DOHH2 (cell line): Measurements from ENCODE around the gene SAMD4A.

Experiments
- H3F3A ChIP-seq: fragments of 200-600 bp; sonication (generic), shearing (Covaris generic); 2 replicates; pipeline ENCODE4 v1.6.0; 2016; ENCODE audit warnings: antibody characterized with exemption, mild to moderate bottlenecking; ENCODE audit not compliant: control insufficient read depth, insufficient read depth
- H3K27ac ChIP-seq: fragments of 200-600 bp; sonication (generic); 2 replicates; pipeline ENCODE4 v1.5.1; 2014; ENCODE audit warnings: low read depth, mild to moderate bottlenecking, low read length, moderate library complexity
- H3K27me3 ChIP-seq: fragments of 200-600 bp; sonication (generic); 2 replicates; pipeline ENCODE4 v1.6.1; 2014; ENCODE audit warnings: mild to moderate bottlenecking, low read length, mixed read lengths; ENCODE audit not compliant: control insufficient read depth
- H3K36me3 ChIP-seq: fragments of 200-600 bp; sonication (generic); 2 replicates; pipeline ENCODE4 v1.6.1; 2014; ENCODE audit warnings: mild to moderate bottlenecking, low read length, moderate library complexity, mixed read lengths; ENCODE audit not compliant: control insufficient read depth
- H3K4me1 ChIP-seq: fragments of 200-600 bp; sonication (generic); 2 replicates; pipeline ENCODE4 v1.6.1; 2014; ENCODE audit warnings: mild to moderate bottlenecking, low read length, mixed read lengths; ENCODE audit not compliant: control insufficient read depth
- H3K4me2 ChIP-seq: fragments of 200-600 bp; sonication (generic); 2 replicates; pipeline ENCODE4 v1.6.0; 2014; ENCODE audit warnings: mild to moderate bottlenecking, low read length, moderate library complexity
- H3K4me3 ChIP-seq: fragments of 200-600 bp; sonication (generic); 2 replicates; pipeline ENCODE4 v1.5.1; 2014; ENCODE audit warnings: mild to moderate bottlenecking, low read length, mixed read lengths
- H3K79me2 ChIP-seq: fragments of 200-600 bp; sonication (generic); 2 replicates; pipeline ENCODE4 v1.6.1; 2014; ENCODE audit warnings: mild to moderate bottlenecking, low read length, mixed read lengths; ENCODE audit not compliant: control insufficient read depth
- H3K9me2 ChIP-seq: fragments of 200-600 bp; sonication (generic); replicated peaks from 2 replicates; pipeline ENCODE4 v1.6.1; 2014; ENCODE audit warnings: mild to moderate bottlenecking, low read length, mixed read lengths; ENCODE audit not compliant: control insufficient read depth
- H3K9me3 ChIP-seq: fragments of 200-600 bp; sonication (generic); 2 replicates; pipeline ENCODE4 v1.6.1; 2014; ENCODE audit warnings: antibody characterized with exemption, low read length, mixed read lengths; ENCODE audit not compliant: control insufficient read depth, insufficient read depth
- H4K20me1 ChIP-seq: fragments of 200-600 bp; sonication (generic); 2 replicates; pipeline ENCODE4 v1.6.0; 2014; ENCODE audit warnings: low read depth, mild to moderate bottlenecking, antibody characterized with exemption, low read length, moderate library complexity; ENCODE audit not compliant: control insufficient read depth, insufficient read depth
- CTCF ChIP-seq: fragments of 200-600 bp; sonication (generic); IDR thresholded peaks from one replicate; pipeline ENCODE4 v1.5.1; 2014; ENCODE audit warnings: antibody characterized with exemption, mild to moderate bottlenecking, low read depth, low read length; ENCODE audit not compliant: poor library complexity, severe bottlenecking
- EZH2phosphoT487 ChIP-seq: fragments of 200-600 bp; sonication (generic); IDR thresholded peaks from 2 replicates; pipeline ENCODE4 v1.6.1; 2017; ENCODE audit warnings: borderline replicate concordance, mild to moderate bottlenecking, antibody characterized with exemption, low read length, moderate library complexity, mixed read lengths

The SAMD4A gene

GRCh38 chr14:54739514-54739913 lies 172.6 kb downstream of the SAMD4A start:
- no peak for TF ChIP-seq EZH2phosphoT487
- TF ChIP-seq CTCF, result no peak
- Histone ChIP-seq H3K27ac (no peak overlapping the region), H3K4me1 (no peaks in the 10 kb centered on the region), H3K36me3 (no peaks in the 10 kb centered on the region), H3K9me2 (no peaks in the 10 kb centered on the region), H3K9me3 (no peaks in the 10 kb centered on the region), H4K20me1 (no peaks in the 10 kb centered on the region), H3K4me2 (no peak overlapping the region), H3F3A (no peaks in the 10 kb centered on the region), H3K4me3 (no peak overlapping the region), H3K79me2 (no peaks in the 10 kb centered on the region), H3K27me3 (no peaks in the 10 kb centered on the region; the same call in 1 of the 2 replicates)

- Histone ChIP-seq H4K20me1 (no peaks in the 10 kb centered on the region), H3K36me3 (no peaks in the 10 kb centered on the region)
- no peak for TF ChIP-seq CTCF
- TF ChIP-seq EZH2phosphoT487, result no peak
Measured at GRCh38 chr14:54742492-54743350, 175.8 kb downstream of the SAMD4A start.

GRCh38 chr14:54743382-54743781 lies 176.5 kb downstream of the SAMD4A start:
- no peaks in the 10 kb centered on the region for H3K9me3 ChIP-seq
- H3K4me2 ChIP-seq, result no peak overlapping the region
- no peaks in the 10 kb centered on the region for H3K4me1 ChIP-seq
- no peaks in the 10 kb centered on the region for H3F3A ChIP-seq
- no peaks in the 10 kb centered on the region; the same call in 1 of the 2 replicates for H3K27me3 ChIP-seq
- no peaks in the 10 kb centered on the region for H3K36me3 ChIP-seq
- TF ChIP-seq EZH2phosphoT487, result no peak
- no peak for TF ChIP-seq CTCF
- H3K79me2 ChIP-seq, result no peaks in the 10 kb centered on the region
- H3K27ac ChIP-seq, result no peak overlapping the region
- H4K20me1 ChIP-seq, result no peaks in the 10 kb centered on the region
- no peak overlapping the region for H3K4me3 ChIP-seq
- no peaks in the 10 kb centered on the region for H3K9me2 ChIP-seq

More at GRCh38 chr14:54742492-54743350, 175.8 kb downstream of the SAMD4A start:
- Histone ChIP-seq H3K9me2 (no peaks in the 10 kb centered on the region), H3K9me3 (no peaks in the 10 kb centered on the region), H3K27me3 (no peaks in the 10 kb centered on the region; the same call in 1 of the 2 replicates), H3K4me1 (no peaks in the 10 kb centered on the region), H3F3A (no peaks in the 10 kb centered on the region), H3K4me3 (no peak overlapping the region), H3K79me2 (no peaks in the 10 kb centered on the region), H3K27ac (no peak overlapping the region), H3K4me2 (no peak overlapping the region)
